Superior temporal gyrus (tissue), 1 donor: Measurements from ENCODE around the gene CLDN19.
A peak's percentile ranks its signal among the peaks of the same experiment; 100 is the strongest.
"Not testable (repeated sequence)": the region's sequence is repeated elsewhere in the genome, so short reads cannot be mapped to it uniquely, and the experiment has no call there.

ENCODE experiments used
- DNase-seq: peaks from one replicate; pipeline ENCODE4 v3.0.0-alpha.2; 2016; ENCODE audit errors: extremely low spot score

Gene CLDN19

DNA sequence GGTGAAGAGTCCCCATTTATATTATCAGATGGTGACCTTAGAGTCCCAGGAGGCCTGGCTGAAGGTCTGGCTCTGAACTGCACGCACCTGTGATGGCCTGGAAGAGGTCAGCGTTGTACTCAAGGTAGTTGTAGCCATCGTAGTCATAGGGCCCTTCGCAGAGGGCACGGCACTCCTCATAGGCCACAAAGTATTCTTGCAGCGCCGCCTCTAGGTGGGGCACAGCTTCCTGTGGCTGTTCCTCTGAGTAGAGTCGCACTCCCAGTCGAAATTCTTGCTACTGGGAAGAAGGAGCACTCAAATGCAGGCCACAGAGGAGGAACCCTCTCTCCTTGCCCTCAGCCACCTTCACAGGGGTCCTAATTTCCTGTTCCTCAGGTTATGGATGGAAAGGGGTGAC lies 19.1 kb upstream of the CLDN19 start:
- DNase-seq: no peak

DNA sequence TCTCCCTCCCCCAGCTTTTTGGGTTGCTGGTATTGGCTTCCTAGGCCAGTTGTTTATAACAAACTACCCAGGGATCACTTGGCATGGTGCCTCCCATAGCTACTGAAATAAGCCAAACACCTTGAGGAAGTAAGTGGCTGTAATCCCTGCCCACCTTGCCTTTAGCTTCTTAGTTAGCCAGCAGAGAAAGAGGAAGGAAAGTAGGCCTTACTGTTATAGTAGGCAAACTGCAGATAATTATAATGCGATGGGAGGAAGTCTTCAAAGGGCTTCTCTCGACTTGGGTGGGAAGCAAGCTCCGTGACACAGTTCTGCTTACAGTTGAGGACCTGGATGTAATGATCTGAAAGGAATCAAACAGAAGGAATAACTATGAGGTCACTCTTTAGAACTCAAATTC lies 18.6 kb upstream of the CLDN19 start:
- DNase-seq: no peak

- no peak for DNase-seq
Observed at GRCh38 chr1:42757892-42758275, 17.8 kb upstream of the CLDN19 start.

DNA sequence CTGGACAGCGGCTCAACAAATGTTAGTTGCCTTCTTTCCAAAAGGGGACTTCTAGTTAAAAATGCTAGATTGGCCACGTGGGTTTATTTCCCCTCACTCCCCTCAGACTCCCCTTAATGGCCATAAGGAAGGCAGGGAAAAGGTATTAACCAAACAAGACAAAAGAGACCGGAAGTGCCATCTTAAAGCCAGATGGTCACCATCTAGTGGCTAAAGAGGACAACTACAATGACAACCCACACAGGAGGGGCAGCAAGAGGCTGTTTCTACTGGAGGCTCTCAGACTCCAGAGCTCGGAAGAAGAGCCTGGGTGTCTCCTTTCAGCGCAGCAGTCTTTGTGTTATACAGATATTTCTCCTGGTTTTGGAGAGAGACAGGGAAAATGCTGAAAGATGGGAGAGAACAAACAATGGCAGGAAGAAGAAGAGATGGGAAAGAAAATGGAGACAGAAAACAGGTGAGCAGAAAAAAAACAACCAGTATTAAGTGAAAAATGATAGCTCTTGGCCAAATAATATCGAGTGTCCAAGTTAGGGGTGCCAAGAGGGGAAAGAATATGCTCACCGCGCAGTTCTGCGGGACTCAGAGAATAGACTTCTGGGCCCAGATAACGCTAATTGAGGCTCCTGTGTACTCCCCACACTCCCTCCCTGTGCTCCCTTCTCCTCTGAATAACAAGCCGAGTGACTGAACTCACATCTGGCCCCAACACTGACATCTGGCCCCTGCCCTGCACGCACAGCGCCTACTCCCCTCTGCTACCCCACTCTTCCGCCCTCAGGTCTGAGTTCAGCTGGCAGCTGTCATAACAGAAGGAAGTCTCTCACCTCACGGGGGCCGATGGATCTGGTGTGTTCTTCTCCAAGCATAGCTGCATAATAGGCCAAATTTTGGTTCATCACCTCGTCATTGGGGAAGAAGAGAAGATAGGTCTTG lies 17.2 kb upstream of the CLDN19 start:
- DNase-seq: peak; percentile 63

- no peak for DNase-seq
Observed at GRCh38 chr1:42753070-42753469, 13.0 kb upstream of the CLDN19 start.

DNA sequence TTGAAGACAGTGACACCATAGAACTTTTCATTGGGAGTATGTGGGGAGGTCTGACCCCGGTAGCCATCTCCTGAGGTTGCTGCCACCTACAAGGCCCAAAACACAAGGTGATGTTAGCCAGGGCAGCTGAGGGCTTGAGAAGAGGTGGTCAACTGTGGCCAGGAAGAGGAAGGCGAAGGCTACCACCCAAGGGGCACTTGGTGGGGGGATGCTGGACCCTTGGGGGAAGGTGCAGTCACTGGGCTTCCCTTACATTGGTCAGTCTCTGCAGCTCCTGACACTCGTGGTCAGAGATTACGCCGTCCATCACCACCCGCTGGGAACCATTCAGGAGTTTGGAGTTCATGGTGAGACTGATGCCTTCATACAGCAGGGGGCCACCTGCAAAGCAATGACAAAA lies 12.2 kb upstream of the CLDN19 start:
- no peak for DNase-seq

GRCh38 chr1:42751511-42752070 lies 11.6 kb upstream of the CLDN19 start:
- DNase-seq: not testable (repeated sequence)

- DNase-seq: no peak
Observed at GRCh38 chr1:42750041-42750440, 10.0 kb upstream of the CLDN19 start.

- DNase-seq: no peak
Observed at GRCh38 chr1:42748461-42749410, 8.7 kb upstream of the CLDN19 start.

DNA sequence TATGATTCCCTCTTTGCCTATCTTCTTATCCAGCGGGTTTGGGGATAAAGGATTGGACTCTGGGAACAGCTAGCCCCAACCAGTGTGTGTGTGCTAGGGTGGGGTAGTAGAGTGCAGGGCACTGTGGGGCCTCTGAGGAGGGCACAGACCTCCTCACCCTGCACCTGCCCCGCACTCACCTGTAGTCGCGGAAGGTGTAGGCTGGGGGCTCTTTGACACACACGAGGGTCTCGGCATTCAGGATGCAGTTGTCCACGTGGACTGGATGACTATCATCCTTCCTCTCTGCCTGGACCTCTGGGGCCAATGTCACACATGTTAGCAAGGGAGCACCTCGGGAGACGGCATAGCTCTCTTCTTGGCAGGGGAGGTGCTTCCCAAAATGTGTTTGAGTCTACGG lies 8.0 kb upstream of the CLDN19 start:
- DNase-seq: no peak

DNA sequence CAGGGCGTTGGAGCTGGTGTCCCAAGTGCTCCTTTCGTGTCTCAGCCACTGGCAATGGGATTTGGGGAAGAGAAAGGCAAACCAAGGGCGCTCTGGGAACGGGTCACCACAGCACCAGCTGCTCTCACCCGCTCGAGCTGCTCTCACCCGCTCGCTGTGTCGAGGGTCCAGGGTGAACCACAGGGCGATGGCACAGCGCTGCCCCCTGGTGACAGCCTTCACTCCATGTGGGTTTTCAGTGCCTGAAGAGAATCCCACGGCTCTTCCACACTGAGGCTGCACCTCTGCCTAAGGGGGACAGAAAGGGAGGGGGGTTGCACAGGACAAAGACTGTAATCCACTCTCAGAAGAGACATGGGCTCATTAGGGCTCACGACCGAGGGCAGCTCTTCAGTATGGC lies 7.1 kb upstream of the CLDN19 start:
- DNase-seq: peak; percentile 59

DNA sequence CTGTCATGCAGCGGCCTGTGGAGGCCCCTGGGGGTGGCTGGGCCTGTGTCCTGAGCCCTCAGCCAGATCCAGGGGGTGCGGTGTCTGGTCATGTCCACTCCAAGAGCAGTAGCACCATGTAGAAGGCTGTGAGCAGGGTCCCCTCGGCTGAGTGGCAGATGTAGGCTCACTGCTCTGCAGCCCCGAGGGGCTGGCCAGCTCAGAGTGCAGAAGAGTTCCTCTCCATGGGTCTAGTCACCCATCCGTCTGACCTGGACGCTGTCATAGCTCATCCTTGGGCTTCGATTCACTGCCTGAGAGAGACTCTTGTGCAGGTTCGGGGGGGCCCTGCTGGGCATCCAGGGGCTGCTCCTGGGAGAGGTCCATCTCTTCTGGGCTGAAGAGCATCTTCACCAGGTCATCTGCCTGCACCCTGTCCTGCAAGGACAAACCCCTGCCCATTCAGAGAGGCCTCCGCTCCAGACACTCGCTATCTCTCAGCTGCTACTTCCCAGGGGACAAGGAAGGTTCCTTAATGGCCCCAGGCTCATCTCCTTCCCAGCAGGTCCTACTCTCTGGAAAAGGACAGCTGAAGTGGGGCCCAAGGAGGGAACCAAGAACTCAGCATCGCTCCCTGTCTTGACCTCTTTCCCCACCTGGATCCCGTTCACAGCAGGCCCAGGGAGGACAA lies 6.5 kb upstream of the CLDN19 start:
- DNase-seq: no peak

DNA sequence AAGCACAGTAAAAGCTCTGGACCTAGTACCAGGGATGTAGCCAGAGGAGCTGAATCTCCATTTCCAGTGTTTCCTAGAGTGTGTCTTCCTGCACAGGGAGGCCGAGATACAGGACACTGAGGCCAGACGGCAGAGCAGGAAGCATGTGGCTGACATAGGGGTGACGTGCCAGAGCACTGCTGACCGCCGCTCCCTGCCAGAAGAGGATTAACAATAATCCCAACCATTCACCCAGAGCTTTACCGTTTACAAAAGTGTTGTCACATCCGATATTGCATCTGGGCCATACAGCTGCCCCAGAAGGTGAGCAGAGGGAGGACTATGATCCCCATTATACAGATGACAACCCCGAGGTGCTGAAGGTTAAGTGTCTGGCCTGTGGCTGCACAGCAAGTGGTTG lies 5.8 kb upstream of the CLDN19 start:
- no peak for DNase-seq

GRCh38 chr1:42744148-42744413 lies 4.0 kb upstream of the CLDN19 start:
- DNase-seq: no peak

- DNase-seq: no peak
Observed at GRCh38 chr1:42743317-42744147, 3.5 kb upstream of the CLDN19 start.

DNA sequence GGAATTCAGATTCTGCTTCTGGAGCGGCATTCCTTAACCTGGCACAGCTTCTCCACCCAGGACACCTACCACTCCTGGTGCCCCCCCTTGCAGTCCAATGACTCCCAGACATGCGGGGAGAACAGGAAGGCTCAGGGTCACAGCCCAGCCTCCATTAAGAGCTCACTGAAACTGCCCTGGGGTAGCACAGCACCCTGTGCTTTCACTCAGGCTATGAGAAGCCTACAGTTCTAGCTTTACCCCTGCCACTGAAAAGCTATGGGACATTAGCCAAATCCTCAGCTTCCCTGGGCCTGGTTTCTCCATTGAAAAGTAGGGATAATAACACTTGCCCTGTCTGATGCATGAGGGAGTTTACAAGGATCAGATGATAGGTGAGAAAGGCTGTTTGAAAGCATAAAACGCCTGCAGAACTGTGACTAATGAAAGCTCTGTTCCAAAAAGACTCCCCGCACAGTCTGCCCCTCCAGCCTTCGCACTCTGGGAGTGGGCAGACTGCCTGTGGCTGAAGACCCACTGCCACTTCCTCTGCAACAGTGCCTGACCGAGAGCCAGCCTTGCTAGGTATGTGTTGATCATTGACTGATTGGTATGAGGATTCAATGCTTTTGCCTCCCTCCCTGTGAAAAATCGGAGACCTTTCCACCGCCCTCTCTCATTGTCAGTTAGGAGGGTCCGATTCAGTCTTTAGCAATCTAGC lies 2.7 kb upstream of the CLDN19 start:
- no peak for DNase-seq

- no peak for DNase-seq
Observed at GRCh38 chr1:42742141-42742540, 2.1 kb upstream of the CLDN19 start.

DNA sequence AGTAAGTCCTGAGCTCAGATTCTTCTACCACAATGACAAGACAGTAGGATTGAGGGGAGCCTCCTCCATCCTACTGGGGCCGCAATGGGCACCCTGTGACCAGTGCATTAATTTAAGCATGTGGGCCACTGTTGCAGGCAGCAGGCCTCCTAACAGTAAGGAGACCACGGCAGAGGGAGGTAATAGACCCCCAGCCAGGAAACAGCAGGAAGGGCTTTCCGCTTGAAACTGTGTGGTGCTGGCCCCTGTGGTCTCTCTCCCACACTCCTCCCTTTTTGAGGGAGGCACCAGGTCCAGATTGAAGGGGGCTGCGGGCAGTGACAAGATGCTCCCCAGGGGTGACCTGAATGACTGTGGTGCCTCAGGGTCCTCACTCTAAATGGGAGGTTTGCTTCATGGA lies 1.7 kb upstream of the CLDN19 start:
- no peak for DNase-seq

DNA sequence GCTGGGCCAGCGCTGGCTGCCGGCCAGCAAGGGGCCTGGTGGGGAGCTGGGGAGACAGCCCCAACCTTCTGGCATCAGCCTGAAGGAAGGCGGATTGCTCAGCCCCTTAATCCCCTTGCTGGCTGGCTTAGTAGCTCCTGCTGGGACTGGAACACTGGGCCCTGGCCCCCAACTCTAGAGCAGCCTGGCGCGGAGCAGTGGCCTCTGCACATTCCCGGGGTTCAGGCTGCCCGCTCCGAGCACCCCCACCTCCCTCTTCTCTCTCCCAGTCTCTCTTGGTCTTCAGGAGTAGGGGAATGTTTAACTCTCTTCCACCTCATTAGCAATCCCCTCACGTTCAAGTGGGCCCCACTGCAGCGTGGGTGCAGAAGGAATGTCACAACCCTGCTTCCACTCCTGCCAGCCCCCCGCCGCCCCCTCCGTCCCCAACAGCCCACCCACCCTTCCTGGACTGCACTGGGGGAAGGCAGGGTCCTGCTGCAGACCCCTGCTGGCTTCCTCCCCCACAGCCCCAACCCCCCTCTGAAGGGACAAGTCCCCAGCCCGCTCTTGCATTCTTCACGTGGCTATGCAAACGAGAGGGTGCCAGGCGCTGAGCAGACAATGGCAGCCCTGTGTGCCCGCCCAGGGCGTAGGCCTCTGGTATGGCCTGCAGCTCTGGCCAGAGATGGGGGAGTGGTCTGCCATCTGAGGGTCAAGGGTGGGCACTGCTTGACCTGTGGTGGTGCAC lies 980 bp upstream of the CLDN19 start:
- DNase-seq: no peak

DNA sequence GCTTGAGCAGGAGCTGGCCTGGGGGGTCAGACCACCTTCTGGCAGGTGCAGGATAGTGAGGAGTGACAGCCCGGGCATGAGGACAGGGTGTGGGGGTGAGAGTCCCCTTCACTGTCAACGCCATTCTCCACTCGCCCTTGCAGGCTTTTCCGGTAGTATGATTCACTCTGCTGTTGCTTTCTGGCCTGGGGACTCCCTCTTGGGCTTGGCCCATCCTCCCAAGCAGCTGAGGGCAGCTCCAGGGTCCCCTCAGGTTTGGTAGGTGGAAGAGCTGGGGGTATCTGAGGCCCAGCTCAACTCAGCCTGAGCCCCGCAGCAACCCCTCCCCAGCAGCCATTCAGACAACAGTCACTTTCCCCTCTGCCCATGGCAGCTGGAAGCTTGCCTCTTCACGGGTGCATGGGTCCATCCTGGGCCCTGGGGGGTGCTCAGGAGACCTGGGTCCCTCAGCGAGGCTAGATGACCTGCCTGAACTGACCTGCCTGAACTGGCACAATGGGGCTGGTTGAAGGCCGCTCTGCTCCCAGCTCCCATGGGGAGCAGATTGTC lies 1.3 kb downstream of the CLDN19 start:
- no peak for DNase-seq
